ENCODE results near the gene ARHGDIA.

The ARHGDIA gene

DNA sequence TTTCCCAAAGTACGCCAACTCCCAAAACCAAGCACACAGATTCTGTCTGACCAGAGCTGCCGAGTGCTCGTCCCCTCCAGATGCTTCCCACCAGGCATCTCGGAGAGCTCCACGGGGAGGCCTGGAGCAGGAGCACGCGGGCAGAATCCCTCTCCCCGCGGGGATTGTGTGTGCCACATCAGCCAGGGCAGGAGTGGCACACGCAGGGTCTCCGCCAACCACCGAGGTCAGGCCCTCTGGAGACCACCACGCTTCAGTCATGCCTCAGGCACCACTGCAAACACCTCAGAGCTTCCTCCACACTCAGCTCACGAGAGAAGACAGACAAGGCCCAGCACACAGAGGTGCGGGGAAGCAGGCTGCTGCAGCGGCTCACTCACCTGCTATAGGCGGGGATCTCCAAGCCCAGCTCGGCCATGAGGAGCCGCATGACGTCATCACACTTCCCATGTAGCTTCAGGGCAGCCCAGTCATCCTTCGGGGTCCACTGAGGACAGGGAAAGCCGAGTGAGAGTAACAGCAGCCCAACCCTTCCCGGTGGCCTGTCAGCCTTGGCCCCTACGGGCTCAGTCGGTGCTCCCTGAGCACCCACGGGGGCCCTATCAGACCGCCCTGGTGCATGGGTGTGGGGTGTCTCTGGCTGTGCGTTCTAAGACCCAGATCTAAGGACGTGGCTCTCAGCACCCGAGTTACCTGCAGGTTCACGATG is 42.4 kb upstream of the ARHGDIA start:
- Histone ChIP-seq H4K20me1 (ENCODE audit: insufficient read depth, low read length) (no peaks in the 10 kb centered on the region), H3K27ac (ENCODE audit: low read length) (no peak overlapping the region), H3F3A (ENCODE audit: insufficient read depth, low read length) (no peaks in the 10 kb centered on the region; the same call in 1 of the 2 replicates), H3K4me1 (ENCODE audit: low read length) (peaks cover 13% of the 10 kb centered on the region), H3K4me2 (ENCODE audit: low read depth, low read length) (no peak overlapping the region), H3K4me3 (ENCODE audit: low read length) (no peak overlapping the region), H3K27me3 (replicated peaks; ENCODE audit: insufficient read depth, low read length) (no peaks in the 10 kb centered on the region), H3K9me3 (replicated peaks; ENCODE audit: insufficient read depth, low read length) (no peaks in the 10 kb centered on the region), H3K79me2 (ENCODE audit: low read length) (peaks cover 51% of the 10 kb centered on the region), H3K9ac (ENCODE audit: low read length) (no peak overlapping the region), H3K36me3 (replicated peaks; ENCODE audit: insufficient read depth, low read length) (peaks cover 11% of the 10 kb centered on the region; the same call in 1 of the 2 replicates), H2AFZ (ENCODE audit: low read length) (no peak overlapping the region), H3K9me2 (replicated peaks; ENCODE audit: insufficient read depth, low read length) (no peaks in the 10 kb centered on the region)
- DNase-seq, result no peak
- TF ChIP-seq, protein P1, sequence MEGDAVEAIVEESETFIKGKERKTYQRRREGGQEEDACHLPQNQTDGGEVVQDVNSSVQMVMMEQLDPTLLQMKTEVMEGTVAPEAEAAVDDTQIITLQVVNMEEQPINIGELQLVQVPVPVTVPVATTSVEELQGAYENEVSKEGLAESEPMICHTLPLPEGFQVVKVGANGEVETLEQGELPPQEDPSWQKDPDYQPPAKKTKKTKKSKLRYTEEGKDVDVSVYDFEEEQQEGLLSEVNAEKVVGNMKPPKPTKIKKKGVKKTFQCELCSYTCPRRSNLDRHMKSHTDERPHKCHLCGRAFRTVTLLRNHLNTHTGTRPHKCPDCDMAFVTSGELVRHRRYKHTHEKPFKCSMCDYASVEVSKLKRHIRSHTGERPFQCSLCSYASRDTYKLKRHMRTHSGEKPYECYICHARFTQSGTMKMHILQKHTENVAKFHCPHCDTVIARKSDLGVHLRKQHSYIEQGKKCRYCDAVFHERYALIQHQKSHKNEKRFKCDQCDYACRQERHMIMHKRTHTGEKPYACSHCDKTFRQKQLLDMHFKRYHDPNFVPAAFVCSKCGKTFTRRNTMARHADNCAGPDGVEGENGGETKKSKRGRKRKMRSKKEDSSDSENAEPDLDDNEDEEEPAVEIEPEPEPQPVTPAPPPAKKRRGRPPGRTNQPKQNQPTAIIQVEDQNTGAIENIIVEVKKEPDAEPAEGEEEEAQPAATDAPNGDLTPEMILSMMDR (IDR thresholded peaks at IDR 0.05; ENCODE audit: low read length), result no peak
- TF ChIP-seq EZH2 (optimal IDR thresholded peaks at IDR 0.05; ENCODE audit: low read depth, low read length), result no peak
- no peak for TF ChIP-seq EZH2phosphoT487 (IDR thresholded peaks at IDR 0.05; ENCODE audit: low read length)

DNA sequence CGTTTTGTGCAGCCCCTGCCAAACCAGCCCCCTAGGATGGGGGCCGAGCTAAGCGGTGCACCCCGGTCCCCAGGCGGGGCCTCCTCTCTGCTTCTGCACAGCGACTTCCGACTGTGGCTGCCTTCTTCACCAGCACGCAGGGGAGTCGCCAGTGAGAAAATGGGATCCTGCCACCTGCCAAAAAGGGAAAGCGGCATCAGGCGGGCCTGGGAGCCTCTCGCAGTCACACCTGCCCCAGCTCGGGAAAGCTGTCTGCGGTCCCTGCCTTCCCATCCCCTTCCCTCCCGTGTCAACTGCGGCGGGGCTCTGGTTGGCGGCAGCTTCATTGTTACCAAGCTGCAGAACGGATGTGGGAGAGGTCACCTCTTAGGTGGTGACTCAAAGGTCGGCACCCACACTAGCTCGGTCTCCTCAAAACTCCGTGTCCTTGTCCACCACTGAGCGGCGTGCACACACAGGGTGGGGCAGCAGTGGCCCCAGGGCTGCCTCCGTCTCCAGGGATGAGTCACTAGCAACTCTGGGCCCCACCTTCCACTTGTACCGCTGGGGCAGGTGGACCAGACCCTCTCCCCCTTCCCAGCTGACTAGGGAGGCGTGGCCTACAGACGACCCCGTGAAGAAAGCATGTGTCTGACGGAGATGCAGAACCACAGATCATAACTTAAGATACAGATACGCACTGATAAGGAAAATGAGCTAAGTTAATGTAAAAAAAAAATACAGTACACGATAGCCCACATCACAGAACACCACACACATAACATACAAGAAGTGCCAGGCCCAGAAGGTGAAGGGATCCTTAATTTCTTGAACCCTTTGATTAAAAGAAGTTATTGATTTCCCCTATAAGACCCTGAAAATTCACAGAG is 41.5 kb upstream of the ARHGDIA start:
- no peak overlapping the region for H3K27ac ChIP-seq (ENCODE audit: low read length)
- no peak overlapping the region for H2AFZ ChIP-seq (ENCODE audit: low read length)
- no peak for DNase-seq
- H3K27me3 ChIP-seq (replicated peaks; ENCODE audit: insufficient read depth, low read length), result no peaks in the 10 kb centered on the region
- no peaks in the 10 kb centered on the region for H4K20me1 ChIP-seq (ENCODE audit: insufficient read depth, low read length)
- peaks cover 11% of the 10 kb centered on the region; the same call in 1 of the 2 replicates for H3K36me3 ChIP-seq (replicated peaks; ENCODE audit: insufficient read depth, low read length)
- no peak overlapping the region for H3K4me2 ChIP-seq (ENCODE audit: low read depth, low read length)
- no peak overlapping the region for H3K4me3 ChIP-seq (ENCODE audit: low read length)
- H3F3A ChIP-seq (ENCODE audit: insufficient read depth, low read length), result no peaks in the 10 kb centered on the region; the same call in 1 of the 2 replicates
- H3K4me1 ChIP-seq (ENCODE audit: low read length), result peaks cover 13% of the 10 kb centered on the region
- peaks cover 51% of the 10 kb centered on the region for H3K79me2 ChIP-seq (ENCODE audit: low read length)
- H3K9me2 ChIP-seq (replicated peaks; ENCODE audit: insufficient read depth, low read length), result no peaks in the 10 kb centered on the region
- TF ChIP-seq EZH2 (optimal IDR thresholded peaks at IDR 0.05; ENCODE audit: low read depth, low read length) (no peak), EZH2phosphoT487 (IDR thresholded peaks at IDR 0.05; ENCODE audit: low read length) (no peak)
- TF ChIP-seq, protein P1 (IDR thresholded peaks at IDR 0.05; ENCODE audit: low read length), result no peak
- no peak overlapping the region for H3K9ac ChIP-seq (ENCODE audit: low read length)
- H3K9me3 ChIP-seq (replicated peaks; ENCODE audit: insufficient read depth, low read length), result no peaks in the 10 kb centered on the region

DNA sequence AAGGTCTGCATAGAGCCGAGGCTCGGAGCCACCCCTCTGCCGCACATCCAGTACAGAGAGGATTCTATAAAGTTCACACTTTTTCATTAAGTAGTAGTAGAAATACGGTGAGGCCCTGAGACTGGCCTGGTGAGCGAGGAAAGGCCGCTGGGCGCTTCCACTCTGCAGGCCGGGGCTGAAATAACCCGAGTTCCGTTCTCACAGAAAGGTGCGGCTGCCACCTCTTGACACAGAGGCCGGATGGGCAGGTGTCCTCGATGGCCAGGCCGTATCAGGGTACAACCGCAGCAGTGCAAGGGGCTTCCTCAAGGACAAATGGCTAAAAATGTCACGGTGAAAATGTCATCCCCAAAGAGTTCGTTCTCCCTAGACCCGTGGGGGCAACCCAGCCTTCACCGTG is 40.8 kb upstream of the ARHGDIA start:
- Histone ChIP-seq H3K27me3 (replicated peaks; ENCODE audit: insufficient read depth, low read length) (no peaks in the 10 kb centered on the region), H3F3A (ENCODE audit: insufficient read depth, low read length) (no peaks in the 10 kb centered on the region; the same call in 1 of the 2 replicates), H3K36me3 (replicated peaks; ENCODE audit: insufficient read depth, low read length) (peaks cover 11% of the 10 kb centered on the region; the same call in 1 of the 2 replicates), H3K9me2 (replicated peaks; ENCODE audit: insufficient read depth, low read length) (no peaks in the 10 kb centered on the region), H3K27ac (ENCODE audit: low read length) (no peak overlapping the region), H3K4me1 (ENCODE audit: low read length) (peaks cover 12% of the 10 kb centered on the region), H2AFZ (ENCODE audit: low read length) (no peak overlapping the region), H3K9ac (ENCODE audit: low read length) (no peak overlapping the region), H4K20me1 (ENCODE audit: insufficient read depth, low read length) (no peaks in the 10 kb centered on the region), H3K4me2 (ENCODE audit: low read depth, low read length) (peak overlapping the region; percentile 25; the same call in 1 of the 2 replicates), H3K79me2 (ENCODE audit: low read length) (peaks cover 44% of the 10 kb centered on the region), H3K9me3 (replicated peaks; ENCODE audit: insufficient read depth, low read length) (no peaks in the 10 kb centered on the region), H3K4me3 (ENCODE audit: low read length) (0 out of 2 replicates have a peak overlapping the region, but pooled peaks have one; percentile 4)
- DNase-seq, result no peak
- TF ChIP-seq EZH2phosphoT487 (IDR thresholded peaks at IDR 0.05; ENCODE audit: low read length), result no peak
- TF ChIP-seq, protein P1 (IDR thresholded peaks at IDR 0.05; ENCODE audit: low read length), result no peak
- no peak for TF ChIP-seq EZH2 (optimal IDR thresholded peaks at IDR 0.05; ENCODE audit: low read depth, low read length)

Measured in MM.1S (cell line).